Esophagus muscularis mucosa (tissue), 3 donors: Measurements from ENCODE around the gene EIF3CL.
"Not testable (repeated sequence)": the region's sequence is repeated elsewhere in the genome, so short reads cannot be mapped to it uniquely, and the experiment has no call there.

Experiments used
- POLR2A ChIP-seq: fragments of 450-650 bp; IDR thresholded peaks from one replicate; pipeline ENCODE4 v1.6.1; 2017; ENCODE audit warnings: antibody characterized with exemption, moderate library complexity, mild to moderate bottlenecking, low read depth
- POLR2AphosphoS5 ChIP-seq, 2 donors: sonication (generic); formaldehyde crosslinking; IDR thresholded peaks; one replicate each; pipeline ENCODE4 v1.6.1; 2017; ENCODE audit warnings: antibody characterized with exemption in 2 of 2
- TF ChIP-seq, protein P1 (sequence below), 3 experiments: fragments of 200-600 bp in 2 of 3; fragments of 450-650 bp in 1 of 3; sonication (generic) in 2 of 3; IDR thresholded peaks; one replicate each; pipeline ENCODE4 v1.5.1; 2017 to 2019; ENCODE audit warnings: antibody characterized with exemption in 3 of 3, mild to moderate bottlenecking in 2 of 3, moderate library complexity in 1 of 3

DNA sequence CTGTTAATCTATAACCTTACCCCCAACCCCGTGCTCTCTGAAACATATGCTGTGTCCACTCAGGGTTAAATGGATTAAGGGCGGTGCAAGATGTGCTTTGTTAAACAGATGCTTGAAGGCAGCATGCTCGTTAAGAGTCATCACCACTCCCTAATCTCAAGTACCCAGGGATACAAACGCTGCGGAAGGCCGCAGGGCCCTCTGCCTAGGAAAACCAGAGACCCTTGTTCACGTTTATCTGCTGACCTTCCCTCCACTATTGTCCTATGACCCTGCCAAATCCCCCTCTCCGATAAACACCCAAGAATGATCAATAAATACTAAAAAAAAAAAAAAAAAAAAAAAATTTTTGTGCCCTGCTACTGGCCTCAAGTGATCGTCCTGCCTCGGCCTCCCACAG lies 25.8 kb downstream of the EIF3CL start:
- TF ChIP-seq, protein P1, sequence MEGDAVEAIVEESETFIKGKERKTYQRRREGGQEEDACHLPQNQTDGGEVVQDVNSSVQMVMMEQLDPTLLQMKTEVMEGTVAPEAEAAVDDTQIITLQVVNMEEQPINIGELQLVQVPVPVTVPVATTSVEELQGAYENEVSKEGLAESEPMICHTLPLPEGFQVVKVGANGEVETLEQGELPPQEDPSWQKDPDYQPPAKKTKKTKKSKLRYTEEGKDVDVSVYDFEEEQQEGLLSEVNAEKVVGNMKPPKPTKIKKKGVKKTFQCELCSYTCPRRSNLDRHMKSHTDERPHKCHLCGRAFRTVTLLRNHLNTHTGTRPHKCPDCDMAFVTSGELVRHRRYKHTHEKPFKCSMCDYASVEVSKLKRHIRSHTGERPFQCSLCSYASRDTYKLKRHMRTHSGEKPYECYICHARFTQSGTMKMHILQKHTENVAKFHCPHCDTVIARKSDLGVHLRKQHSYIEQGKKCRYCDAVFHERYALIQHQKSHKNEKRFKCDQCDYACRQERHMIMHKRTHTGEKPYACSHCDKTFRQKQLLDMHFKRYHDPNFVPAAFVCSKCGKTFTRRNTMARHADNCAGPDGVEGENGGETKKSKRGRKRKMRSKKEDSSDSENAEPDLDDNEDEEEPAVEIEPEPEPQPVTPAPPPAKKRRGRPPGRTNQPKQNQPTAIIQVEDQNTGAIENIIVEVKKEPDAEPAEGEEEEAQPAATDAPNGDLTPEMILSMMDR (IDR thresholded peaks at IDR 0.05): not testable (repeated sequence)
- not testable (repeated sequence) for TF ChIP-seq POLR2AphosphoS5 (IDR thresholded peaks at IDR 0.05); POLR2A
